GM21737 (cell line): ENCODE results near the gene LGALS3.

Experiments
- ATAC-seq: cut with Tn5 transposase; IDR thresholded peaks from one replicate; pipeline ENCODE4 v1.9.1; 2021; ENCODE audit warnings: mild to moderate bottlenecking, moderate library complexity; ENCODE audit not compliant: unreplicated experiment

LGALS3 gene

GRCh38 chr14:55180434-55180833 is 51.4 kb downstream of the LGALS3 start:
- ATAC-seq, result peak; percentile 79

GRCh38 chr14:55188686-55189295 is 59.7 kb downstream of the LGALS3 start:
- ATAC-seq, result no peak

GRCh38 chr14:55190906-55191202 is 61.8 kb downstream of the LGALS3 start:
- peak; percentile 2 for ATAC-seq

- peak; percentile 96 for ATAC-seq
These were observed 62.4 kb downstream of the LGALS3 start, which contains the start of gene DLGAP5 for GRCh38 chr14:55191203-55192053. Gene DLGAP5 (minus strand): TSS chr14:55191585. CDS start chr14:55189179, 2,406 bp downstream.

GRCh38 chr14:55192054-55192621 is 63.1 kb downstream of the LGALS3 start:
- no peak for ATAC-seq

- no peak for ATAC-seq
These were observed 65.8 kb downstream of the LGALS3 start for GRCh38 chr14:55194656-55195355.
